RKO (cell line): ENCODE results near the gene MCU.
"Not testable (repeated sequence)": the region's sequence is repeated elsewhere in the genome, so short reads cannot be mapped to it uniquely, and the experiment has no call there.

Source experiments
- DNase-seq: peaks from one replicate; pipeline ENCODE4 v3.0.0-alpha.2; 2016; ENCODE audit warnings: low spot score

The MCU gene, protein sequence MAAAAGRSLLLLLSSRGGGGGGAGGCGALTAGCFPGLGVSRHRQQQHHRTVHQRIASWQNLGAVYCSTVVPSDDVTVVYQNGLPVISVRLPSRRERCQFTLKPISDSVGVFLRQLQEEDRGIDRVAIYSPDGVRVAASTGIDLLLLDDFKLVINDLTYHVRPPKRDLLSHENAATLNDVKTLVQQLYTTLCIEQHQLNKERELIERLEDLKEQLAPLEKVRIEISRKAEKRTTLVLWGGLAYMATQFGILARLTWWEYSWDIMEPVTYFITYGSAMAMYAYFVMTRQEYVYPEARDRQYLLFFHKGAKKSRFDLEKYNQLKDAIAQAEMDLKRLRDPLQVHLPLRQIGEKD

DNA sequence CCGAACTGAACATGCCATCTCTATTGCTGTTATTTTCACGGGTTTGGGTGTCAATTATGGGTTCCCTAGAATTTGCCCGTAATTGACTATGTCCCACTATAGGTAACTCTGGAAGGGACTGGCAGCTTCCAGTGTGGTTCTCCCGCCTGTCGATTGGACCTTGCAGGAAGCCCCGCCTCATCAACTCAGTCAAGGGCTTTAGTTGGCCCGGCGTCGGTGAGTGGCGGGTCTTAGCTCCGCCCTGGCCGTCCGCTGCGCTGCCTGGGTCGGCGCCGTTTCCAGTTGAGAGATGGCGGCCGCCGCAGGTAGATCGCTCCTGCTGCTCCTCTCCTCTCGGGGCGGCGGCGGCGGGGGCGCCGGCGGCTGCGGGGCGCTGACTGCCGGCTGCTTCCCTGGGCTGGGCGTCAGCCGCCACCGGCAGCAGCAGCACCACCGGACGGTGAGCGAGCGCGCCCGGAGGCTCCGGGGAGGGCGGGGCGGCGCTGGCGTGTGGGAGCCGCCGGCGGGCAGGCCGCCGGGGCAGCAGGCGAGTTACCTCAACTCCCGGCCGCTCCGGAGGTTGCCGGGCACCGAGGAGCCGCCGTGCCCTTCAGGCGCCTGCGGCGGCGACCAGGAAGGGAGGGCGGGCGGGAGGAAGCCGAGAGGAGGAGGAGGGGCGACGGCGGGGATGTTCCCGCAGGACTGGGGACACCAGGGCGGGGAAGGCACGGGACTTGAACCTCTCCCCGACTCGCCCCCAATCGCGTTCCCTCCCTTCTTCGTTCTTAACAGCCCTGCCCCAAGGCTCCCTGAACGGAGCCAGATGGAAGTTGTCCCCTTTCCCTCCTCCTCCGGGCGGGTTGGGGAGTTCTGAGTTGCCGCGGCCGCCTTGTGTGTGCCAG, at the start of gene MCU:
Gene MCU (plus strand): TSS at position 281 of the 881 bp plus-strand sequence. CDS start 9 bp downstream, at position 290.
- peak; percentile 97 for DNase-seq

DNA sequence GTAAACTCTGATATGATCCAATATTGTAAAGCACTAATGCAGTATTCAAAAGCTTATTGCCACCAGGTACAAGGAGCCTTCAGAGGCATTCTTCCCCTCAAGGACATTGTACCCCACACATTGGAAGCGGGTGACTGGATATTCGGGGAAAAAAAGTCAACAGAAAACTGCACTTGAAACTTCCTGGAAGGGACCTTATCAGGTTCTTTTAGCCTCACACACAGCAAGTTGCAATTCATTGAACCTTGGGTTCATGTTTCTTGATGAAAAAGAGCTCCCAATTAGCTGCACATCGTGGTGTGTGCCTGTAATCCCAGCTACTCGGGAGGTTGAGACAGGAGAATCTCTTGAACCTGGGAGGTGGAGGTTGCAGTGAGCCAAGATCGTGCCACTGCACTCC, 49.6 kb upstream of the MCU start:
- no peak for DNase-seq

DNA sequence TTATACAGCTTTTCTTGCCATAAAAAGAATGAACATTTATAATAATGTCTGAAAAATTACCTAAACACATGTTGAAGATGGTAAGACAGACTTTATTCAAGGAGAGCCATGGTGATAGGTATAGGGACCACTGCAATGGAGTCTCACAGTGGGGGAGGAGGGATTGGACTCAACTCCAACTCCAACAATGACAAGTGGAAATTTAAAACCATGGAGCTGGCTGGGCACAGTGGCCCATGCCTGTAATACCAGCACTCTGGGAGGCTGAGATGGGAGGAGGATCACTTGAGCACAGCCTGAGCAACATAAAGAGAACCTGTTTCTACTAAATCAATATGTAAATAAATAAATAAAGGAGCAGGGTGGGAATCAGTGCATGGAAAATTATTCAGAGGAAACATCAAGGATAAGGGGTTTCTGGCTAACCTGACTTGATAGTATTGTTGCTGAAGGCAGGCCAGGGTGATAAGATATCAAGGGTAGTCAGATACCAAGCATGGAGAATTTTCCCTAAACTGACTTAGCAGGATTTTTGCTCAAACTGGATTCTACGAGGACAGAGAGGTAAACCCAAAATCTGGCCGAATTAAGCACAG, 46.6 kb upstream of the MCU start:
- no peak for DNase-seq

DNA sequence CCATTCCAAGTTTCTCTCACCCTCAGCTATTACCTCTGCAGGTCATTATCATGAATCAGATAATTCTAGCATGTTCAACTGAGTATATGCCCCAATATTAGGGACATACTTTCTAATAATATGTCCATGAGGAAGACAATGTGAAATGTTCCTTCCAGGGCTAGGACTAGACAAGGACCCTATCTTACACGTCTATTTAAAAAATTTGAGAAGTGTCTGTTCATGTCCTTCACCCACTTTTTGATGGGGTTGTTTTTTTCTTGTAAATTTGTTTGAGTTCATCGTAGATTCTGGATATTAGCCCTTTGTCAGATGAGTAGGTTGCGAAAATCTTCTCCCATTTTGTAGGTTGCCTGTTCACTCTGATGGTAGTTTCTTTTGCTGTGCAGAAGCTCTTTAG, 45.0 kb upstream of the MCU start:
- DNase-seq: not testable (repeated sequence)

DNA sequence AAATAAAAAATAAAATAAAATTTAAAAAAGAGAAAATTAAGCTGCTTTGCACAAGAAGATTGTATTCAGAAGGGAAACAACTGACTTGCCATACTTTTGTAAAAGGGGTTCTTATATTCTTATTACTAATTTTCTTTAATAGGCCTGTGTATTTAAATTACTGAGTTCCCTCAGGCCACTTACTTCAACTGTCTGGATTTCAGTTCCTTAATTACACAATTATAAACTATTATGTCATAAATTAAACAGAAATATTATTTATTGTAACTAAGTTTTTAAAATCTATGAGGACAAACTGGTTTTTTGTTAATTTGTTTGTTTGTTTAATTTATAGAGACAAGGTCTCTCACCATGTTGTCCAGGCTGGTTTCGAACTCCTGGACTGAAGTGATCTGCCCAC, 43.6 kb upstream of the MCU start:
- no peak for DNase-seq

DNA sequence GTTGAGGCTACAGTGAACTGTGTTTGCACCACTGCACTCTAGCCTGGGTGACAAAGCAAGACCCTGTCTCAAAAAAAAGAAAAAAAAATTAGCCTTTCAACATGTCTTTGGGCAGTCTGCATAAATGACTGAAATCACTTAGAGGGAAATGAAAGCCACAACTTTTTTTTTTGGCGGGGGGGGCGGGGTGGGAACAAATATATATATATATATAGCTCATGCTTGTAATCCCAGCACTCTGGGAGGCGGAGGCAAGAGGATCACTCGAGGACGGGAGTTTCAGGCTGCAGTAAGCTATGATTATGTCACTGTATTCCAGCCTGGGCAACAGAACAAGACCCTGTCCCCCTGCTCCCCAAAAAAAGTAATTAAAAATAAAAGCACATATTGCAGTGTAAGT, 42.7 kb upstream of the MCU start:
- DNase-seq: no peak

DNA sequence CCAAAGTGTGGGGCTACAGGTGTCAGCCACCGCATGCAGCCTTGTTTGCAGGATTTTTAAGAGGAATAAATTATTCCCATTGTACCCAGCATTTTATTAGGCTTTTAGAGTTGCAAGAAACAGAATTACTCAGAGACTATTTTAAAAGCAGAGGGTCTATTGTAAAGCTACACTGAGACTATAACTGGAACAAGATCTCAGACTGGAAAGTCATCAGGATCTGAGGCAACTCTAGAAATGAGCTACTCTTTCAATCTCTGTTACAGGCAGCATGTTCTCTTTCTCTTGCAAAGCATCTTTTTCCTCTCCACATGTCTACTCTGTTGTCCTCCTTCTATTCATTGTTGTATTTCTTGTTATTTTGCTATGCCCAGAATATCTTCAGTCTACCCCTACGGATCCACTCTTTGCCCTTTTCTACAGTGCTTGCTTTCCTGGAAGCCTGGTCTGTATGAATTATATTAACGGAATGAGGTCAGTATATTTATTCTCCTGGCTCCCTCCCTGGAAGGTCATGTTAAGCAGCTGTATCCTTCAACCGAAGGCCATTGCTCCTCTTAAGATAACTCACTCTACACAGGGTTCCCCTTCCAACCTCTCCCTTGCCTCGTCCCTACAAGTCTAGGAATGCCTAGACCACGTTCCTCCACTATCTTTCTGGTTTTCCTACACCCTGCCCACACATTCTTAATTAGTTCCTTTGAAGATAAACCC, 38.4 kb upstream of the MCU start:
- no peak for DNase-seq

DNA sequence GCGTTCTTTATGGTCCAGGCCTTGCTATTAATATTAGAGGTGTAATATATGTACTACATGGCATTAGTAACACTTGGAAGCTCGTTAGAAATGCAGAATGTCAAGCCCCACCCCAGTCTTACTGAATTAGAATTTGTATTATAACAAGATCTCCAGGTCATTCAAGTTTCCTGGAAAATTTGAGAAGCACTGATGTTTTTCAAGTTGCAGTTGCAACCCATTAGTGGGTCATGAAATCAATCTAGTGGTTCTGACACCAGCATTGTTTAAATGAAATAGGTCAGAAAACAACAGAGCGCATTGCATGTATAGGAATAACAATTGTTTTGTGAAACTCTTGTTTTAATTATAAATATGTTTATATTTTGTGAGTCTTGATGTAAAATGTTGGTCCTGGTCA, 37.2 kb upstream of the MCU start:
- no peak for DNase-seq

DNA sequence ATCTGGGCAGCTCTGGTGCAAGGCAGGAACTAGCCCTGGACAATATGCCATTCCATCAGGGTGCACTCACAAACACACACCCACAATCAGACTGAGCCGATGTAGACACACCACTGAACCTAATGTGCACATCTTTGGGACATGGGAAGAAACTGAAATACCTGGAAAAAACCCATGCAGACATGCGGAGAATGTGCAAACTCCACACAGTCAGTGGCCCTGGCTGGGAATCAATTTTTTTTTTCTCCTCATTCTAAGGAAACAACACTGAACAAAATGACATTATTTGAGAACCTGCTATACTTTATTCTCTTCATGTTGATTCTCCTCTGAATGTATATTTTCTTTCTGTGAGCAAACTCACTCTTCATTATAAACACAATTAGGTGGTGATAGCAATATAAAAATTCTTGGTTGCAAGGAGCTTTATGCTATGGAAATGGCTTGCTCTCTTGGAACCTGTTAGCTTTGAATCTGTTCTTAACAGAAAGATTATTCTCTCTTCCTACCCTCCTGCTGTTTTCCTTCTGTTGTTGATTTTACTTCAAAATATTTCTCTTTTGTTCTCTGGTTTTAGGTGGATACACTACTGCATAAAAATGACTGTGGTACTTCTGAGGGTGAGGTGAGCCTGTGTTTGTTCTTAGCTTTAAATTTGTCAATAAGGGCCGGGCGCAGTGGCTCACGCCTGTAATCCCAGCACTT, 33.1 kb upstream of the MCU start:
- no peak for DNase-seq

DNA sequence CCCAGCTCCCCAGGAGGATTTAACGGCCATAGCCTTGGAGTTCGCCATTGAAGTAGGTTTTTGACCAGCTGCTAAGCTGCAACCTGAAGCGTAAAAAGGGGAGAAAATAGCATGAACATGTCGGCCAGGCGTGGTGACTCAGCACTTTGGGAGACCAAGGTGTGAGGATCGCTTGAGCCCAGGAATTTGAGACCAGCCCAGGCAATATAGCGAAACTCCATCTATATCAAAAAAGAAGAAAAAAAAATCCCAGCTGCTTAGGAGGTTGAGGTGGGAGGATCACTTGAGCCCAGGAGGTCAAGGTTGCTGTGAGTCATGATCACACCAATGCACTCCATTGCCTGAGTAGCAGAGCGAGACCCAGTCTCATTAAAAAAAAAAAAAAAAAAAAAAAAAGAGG, 32.2 kb upstream of the MCU start:
- DNase-seq: no peak

DNA sequence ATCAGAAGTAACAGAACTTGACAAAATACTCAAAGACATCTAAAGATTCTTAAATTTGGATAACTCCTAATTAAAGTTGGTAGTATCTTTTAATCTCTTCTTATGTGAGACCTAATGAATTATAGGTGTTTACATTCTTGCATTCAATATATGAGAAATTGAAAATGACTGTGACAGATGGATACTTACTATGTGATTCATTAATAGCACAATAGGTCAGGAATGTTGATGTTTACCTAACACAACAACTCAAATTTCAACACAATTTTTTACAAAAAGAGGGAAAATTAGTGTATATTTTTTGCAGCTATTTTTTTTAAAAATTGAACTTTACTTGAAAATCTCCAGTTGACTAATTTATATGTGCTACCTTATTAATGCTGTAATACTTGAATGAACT, 31.7 kb upstream of the MCU start:
- DNase-seq: no peak

DNA sequence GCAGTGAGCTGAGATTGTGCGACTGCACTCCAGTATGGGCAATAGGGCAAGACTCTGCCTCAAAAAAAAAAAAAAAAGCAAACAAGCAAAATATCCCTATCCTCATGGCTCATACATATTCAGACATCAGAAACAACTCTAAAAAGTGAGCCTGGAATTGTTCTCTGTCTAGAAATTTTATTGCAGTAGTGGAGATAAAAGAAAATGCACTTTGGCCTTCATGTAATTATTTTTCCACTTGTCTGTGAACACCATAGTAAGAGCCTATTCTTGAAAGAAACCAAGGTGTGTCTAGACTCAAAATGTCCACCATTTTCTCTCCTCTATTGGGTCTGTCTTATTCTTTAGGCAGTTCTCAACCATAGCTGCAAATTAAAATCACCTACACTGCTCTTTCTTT, 30.5 kb upstream of the MCU start:
- no peak for DNase-seq

DNA sequence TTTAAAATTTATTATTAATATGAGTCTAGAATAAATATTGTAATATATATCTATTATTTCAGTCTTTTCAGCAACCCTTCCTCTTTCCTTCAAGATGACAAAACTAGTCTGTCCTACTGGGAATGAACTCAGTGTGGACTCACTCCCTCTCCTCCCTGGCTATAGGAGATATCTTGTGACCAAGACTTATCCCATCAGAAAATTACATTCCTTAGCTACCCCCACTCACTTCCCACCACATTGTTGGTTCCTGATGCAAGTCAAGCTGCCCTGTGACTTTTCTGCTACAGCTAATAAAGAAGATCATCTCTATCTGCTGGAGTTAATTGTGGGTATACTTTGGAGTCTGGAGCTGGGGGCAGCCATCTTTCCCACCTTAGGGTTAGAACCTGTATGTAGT, 28.0 kb upstream of the MCU start:
- no peak for DNase-seq

DNA sequence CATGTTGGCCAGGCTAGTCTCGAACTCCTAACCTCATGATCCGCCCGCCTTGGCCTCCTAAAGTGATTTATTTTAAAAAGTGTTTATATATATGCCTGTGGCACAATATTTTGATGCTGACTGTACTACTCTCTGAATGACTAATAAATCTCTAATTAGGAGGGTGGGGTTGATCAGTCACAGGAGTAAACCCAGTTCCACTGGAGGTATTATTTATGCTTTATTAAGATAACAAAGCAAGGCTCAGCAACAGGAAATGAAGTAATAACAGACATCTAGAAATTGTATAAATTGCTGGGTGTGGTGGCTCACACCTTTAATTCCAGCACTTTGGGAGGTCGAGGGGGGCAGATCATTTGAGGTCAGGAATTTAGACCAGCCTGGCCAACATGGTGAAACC, 26.0 kb upstream of the MCU start:
- peak; percentile 41 for DNase-seq

DNA sequence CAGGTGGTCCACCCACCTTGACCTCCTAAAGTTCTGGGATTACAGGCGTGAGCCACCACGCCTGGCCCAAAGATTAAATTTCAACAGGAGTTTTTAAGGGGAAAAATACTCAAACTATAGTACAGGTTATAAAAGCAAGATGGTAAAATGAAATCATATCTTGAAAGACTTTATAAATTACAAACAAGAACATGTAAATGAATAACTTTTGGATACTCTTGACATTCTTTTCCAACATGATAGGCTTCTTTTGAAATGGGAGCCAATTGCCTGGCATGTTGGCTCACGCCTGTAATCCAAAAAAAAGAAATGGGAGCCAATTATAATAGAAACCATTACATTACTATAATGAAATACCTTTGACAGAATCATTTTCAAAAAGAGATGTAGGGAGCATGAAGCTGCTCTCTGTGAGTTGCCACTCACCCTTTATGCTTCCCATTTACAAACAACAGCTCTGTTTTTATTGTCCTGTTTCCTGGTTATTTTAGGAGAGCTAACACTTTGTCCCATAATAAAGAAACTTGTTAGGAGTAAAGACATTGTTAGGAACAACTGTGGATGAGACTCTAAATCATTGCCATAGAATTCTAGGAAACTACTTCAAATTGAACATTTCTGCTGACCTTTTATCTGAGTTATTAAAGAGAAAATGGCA, 24.6 kb upstream of the MCU start:
- DNase-seq: no peak

DNA sequence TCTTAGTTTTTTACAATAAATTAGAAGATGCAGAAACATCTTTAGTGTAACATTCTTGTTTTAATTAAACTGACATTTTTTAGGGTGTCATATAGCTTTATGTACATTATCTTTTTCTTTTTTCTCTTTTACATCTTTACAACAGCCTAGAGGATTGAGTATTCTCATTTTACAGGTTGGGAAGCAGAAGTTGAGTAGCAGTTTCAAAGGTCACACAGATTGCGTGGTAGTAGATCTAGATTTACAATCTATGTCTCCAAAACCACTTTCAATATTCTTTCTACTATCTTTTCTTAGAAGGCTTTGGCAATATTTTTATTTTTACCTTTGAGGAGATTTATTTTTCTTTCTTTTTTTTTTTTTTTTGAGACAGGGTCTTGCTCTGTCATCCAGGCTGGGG, 18.7 kb upstream of the MCU start:
- no peak for DNase-seq

DNA sequence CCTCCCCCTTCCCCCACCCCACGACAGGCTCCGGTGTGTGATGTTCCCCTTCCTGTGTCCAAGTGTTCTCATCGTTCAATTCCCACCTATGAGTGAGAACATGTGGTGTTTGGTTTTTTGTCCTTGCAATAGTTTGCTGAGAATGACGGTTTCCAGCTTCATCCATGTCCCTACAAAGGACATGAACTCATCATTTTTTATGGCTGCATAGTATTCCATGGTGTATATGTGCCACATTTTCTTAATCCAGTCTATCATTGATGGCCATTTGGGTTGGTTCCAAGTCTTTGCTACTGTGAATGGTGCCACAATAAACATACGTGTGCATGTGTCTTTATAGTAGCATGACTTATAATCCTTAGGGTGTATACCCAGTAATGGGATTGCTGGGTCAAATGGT, 17.8 kb upstream of the MCU start:
- not testable (repeated sequence) for DNase-seq

DNA sequence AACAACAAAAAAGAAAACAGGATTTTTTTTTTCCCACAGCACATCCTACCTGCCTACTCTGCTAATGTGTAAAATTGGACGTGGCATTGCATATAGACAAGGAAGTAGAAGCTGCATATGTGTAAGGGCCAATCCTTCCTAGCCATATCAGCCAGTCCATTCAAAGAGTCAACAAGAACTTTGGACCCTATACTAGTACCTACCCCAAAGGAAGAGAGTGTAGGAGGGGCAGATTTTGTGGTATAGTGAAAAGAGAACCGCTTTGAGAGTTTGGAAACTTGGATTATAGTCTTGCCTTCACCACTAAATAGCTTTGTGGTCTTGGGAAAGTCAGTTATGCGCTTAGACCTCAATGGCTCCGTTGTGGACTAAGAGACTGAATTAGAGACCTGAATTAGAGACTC, 12.1 kb upstream of the MCU start:
- DNase-seq: no peak

DNA sequence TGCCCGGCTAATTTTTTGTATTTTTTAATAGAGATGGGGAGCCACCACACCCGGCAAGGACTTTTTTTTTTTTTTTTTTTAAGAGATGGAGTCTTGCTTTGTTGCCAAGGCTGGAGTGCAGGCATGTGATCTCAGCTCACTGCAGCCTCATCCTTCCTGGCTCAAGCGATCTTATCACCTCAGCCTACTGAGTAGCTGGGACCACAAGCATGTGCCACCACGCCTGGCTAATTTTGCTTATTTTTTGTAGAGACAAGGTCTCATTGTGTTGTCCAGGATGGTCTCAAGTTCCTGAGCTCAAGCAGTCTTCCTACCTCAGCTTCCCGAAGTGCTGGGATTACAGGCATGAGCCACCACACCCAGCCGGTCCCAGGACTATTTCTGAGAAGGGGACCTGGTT, 9.3 kb upstream of the MCU start:
- DNase-seq: no peak

DNA sequence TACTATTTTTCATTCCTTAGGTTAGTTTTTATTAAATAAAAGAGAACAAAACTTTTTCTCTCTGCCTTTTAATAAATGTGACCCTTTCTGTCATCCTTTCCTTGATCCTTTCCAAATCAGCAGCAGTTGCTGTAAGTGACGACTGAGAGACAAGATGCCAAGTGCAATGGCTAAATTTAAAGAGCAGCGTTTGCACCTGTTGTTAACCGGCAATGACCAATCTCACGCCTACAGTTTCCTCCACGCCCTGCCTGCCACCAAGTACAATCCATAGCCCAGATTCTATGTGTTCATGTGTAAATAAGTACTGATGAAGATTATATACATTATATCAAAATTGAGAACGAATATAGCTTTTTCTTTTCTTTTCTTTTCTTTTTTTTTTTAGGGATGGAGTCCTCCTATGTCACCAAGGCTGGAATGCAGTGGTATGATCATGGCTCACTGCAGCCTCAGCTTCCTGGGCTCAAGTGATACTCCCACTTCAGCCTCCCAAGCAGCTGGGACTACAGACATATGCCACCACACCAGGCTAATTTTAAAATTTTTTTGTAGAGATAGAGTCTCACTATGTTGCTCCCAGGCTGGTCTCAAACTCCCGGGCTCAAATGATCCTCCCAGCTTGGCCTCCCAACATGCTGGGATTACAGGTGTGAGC, 6.5 kb upstream of the MCU start:
- DNase-seq: no peak

DNA sequence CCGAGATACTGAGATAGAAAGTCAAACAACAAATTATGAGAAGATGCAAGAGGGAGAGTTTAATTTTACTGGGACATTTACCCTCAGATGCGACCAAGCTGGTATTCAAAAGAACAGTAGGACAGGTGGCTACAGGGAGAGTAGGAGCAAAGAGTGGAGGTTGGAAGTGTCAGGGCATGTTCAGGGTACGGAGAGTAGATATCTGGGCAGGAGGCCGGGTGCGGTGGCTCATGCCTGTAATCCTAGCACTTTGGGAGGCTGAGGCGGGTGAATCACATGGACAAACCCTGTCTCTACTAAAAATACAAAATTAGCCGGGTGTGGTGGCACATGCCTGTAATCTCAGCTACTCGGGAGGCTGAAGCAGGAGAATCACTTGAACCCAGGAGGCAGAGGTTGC, 5.5 kb upstream of the MCU start:
- DNase-seq: not testable (repeated sequence)
